ENCODE results near the gene GPC6.

GPC6 gene

GRCh38 chr13:93268327-93269028 lies 41.9 kb downstream of the GPC6 start:
- Histone ChIP-seq H3K4me1 (ENCODE audit: control insufficient read depth, insufficient read depth, low read length) (no peaks in the 10 kb centered on the region), H3K9me3 (ENCODE audit: control insufficient read depth, insufficient read depth, low read depth, low read length) (no peaks in the 10 kb centered on the region), H3K4me3 (ENCODE audit: low read depth, low read length) (no peak overlapping the region), H3K27ac (ENCODE audit: extremely low read depth, low read depth, low read length) (no peak overlapping the region), H3K36me3 (ENCODE audit: control insufficient read depth in 2 of 2, insufficient read depth in 1 of 2, low read length in 2 of 2) (no peaks in the 10 kb centered on the region)
- TF ChIP-seq ZNF394 (tag by site-specific recombination; IDR thresholded peaks at IDR 0.05; ENCODE audit: borderline replicate concordance) (no peak), ZNF707 (tag by site-specific recombination; IDR thresholded peaks at IDR 0.05) (no peak), ZSCAN23 (tag by site-specific recombination; IDR thresholded peaks at IDR 0.05) (no peak), ZNF785 (tag by site-specific recombination; IDR thresholded peaks at IDR 0.05) (no peak), ELK4 (IDR thresholded peaks at IDR 0.05; ENCODE audit: borderline replicate concordance, low read depth, low read length) (no peak), PBX3 (CRISPR knock-in tag; IDR thresholded peaks at IDR 0.05) (no peak), ZNF544 (tag by site-specific recombination; IDR thresholded peaks at IDR 0.05) (no peak)
- CTCF ChIA-PET: no interaction called here
- POLR2A ChIA-PET: no interaction called here

GRCh38 chr13:93270769-93271742 lies 44.4 kb downstream of the GPC6 start:
- no peak overlapping the region for H3K4me3 ChIP-seq (ENCODE audit: low read depth, low read length)
- H3K4me1 ChIP-seq (ENCODE audit: control insufficient read depth, insufficient read depth, low read length): no peaks in the 10 kb centered on the region
- no peaks in the 10 kb centered on the region for H3K36me3 ChIP-seq (ENCODE audit: control insufficient read depth in 2 of 2, insufficient read depth in 1 of 2, low read length in 2 of 2)
- H3K27ac ChIP-seq (ENCODE audit: extremely low read depth, low read depth, low read length): no peak overlapping the region
- TF ChIP-seq PRDM6 (tag by site-specific recombination; IDR thresholded peaks at IDR 0.05) (peak; percentile 64), OSR2 (tag by site-specific recombination; IDR thresholded peaks at IDR 0.05) (peak; percentile 82), ZNF624 (tag by site-specific recombination; IDR thresholded peaks at IDR 0.05) (no peak), FEZF1 (tag by site-specific recombination; IDR thresholded peaks at IDR 0.05) (0 out of 2 replicates have a peak, but pooled peaks have one; percentile 40), SP2 (tag by site-specific recombination; IDR thresholded peaks at IDR 0.05) (no peak), ZNF707 (tag by site-specific recombination; IDR thresholded peaks at IDR 0.05) (no peak), ZNF266 (tag by site-specific recombination; IDR thresholded peaks at IDR 0.05; ENCODE audit: low read depth) (no peak)
- H3K9me3 ChIP-seq (ENCODE audit: control insufficient read depth, insufficient read depth, low read depth, low read length): no peaks in the 10 kb centered on the region
- ChIA-PET POLR2A (interaction anchor here (0.6 kb wide), 1 partner anchor 8 kb away, joined by 3 read pairs; no protein-coding TSS in a partner anchor), CTCF (interaction anchor here (0.7 kb wide), 2 partner anchors 9 to 13 kb away, joined by 3 read pairs; no protein-coding TSS in a partner anchor)

GRCh38 chr13:93279982-93280381 lies 53.4 kb downstream of the GPC6 start:
- no peak overlapping the region for H3K27ac ChIP-seq (ENCODE audit: extremely low read depth, low read depth, low read length)
- H3K4me3 ChIP-seq (ENCODE audit: low read depth, low read length): no peak overlapping the region
- ChIA-PET POLR2A (no interaction called here), CTCF (interaction anchor here (0.6 kb wide), 1 partner anchor 9 kb away, joined by 3 read pairs; no protein-coding TSS in a partner anchor)
- H3K9me3 ChIP-seq (ENCODE audit: control insufficient read depth, insufficient read depth, low read depth, low read length): no peaks in the 10 kb centered on the region
- no peaks in the 10 kb centered on the region for H3K4me1 ChIP-seq (ENCODE audit: control insufficient read depth, insufficient read depth, low read length)
- no peaks in the 10 kb centered on the region for H3K36me3 ChIP-seq (ENCODE audit: control insufficient read depth in 2 of 2, insufficient read depth in 1 of 2, low read length in 2 of 2)
- TF ChIP-seq IKZF3 (tag by site-specific recombination; IDR thresholded peaks at IDR 0.05) (no peak), ZBTB8A (tag by site-specific recombination; IDR thresholded peaks at IDR 0.05) (no peak), ZNF768 (tag by site-specific recombination; IDR thresholded peaks at IDR 0.05) (no peak), ZBTB44 (tag by site-specific recombination; IDR thresholded peaks at IDR 0.05) (no peak), SCRT1 (tag by site-specific recombination; IDR thresholded peaks at IDR 0.05; ENCODE audit: borderline replicate concordance) (no peak), ZNF155 (tag by site-specific recombination; IDR thresholded peaks at IDR 0.05) (no peak), ZNF302 (tag by site-specific recombination; IDR thresholded peaks at IDR 0.05; ENCODE audit: low read depth) (no peak), ZNF621 (tag by site-specific recombination; IDR thresholded peaks at IDR 0.05) (no peak), ZNF416 (tag by site-specific recombination; IDR thresholded peaks at IDR 0.05) (no peak)
